GM19193 (cell line): ENCODE data around the gene ATXN3L.

Experiments
- POLR2A ChIP-seq: IDR thresholded peaks from 4 replicates; pipeline ENCODE4 v1.6.1; 2011; ENCODE audit not compliant: insufficient read depth, insufficient read length; ENCODE audit errors: extremely low read depth

The ATXN3L gene

DNA sequence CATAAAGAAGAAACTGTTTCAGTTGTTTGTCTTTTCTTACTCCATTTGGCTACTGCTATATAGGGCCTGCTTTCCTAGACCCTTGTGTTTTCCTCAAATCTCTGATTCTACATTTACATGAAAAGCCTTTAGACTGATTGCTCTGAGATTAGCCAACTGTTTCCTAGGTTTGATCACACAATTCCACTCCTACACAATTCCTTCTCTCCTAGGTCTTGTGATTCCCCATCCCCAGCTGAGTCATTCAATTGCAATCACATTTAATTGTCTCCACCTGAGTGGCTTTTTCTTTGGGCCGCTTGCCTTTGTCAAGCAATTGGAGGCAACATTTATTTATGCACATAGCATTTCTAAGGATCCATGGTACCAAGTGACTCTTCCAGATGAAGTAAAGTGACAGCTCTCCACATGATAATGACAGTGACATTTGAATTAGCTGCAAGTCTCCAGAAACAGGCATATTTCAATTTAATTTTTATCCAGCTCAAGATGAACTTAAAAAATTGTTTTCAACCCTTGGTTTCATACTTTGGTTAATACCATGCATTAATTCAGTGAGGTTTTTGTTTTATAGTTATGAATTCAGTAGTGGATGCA is 35.8 kb downstream of the ATXN3L start:
- TF ChIP-seq POLR2A = no peak

- TF ChIP-seq POLR2A = no peak
Measured at GRCh38 chrX:13283512-13283911, 36.3 kb downstream of the ATXN3L start.

- no peak for TF ChIP-seq POLR2A
Measured at GRCh38 chrX:13281289-13281688, 38.6 kb downstream of the ATXN3L start.

- no peak for TF ChIP-seq POLR2A
Measured at GRCh38 chrX:13279279-13280018, 40.4 kb downstream of the ATXN3L start.

DNA sequence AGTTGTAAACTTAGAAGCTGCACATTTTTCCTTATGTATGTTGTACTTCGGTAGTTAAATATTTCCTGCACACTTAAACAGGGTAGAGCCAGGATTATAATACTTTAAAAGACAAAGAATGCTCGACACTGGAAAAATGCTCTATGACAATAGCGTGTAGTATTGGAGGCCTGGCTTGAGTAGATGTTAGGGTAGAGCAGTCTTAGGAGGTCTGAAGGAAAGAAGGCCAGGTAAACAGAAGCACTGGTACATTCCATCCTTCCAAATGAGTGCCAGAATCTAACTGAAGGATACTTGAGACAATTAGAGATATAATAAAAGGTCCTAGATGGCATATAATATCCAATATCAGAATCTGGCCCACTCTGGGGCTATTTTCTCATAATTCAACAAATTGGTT is 42.3 kb downstream of the ATXN3L start:
- TF ChIP-seq POLR2A = no peak

DNA sequence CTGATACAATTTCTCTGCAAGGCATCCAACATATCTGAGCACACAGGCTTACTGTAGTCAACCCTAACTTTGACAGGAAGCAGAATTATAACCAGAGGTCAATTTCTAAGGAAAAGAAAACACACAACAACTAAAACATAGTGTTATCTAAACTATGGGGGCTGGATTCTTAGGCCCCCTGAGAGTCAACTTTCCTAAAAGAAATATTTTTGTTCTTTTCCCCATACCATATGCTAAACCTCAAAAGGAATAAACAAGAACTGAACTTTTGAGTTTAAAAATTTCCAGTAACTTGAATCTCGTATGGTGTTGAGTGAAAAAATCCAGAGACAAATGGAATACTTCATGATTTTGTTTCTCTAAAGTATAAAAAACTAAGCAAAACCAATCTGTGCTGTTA is 42.9 kb downstream of the ATXN3L start:
- TF ChIP-seq POLR2A = no peak

DNA sequence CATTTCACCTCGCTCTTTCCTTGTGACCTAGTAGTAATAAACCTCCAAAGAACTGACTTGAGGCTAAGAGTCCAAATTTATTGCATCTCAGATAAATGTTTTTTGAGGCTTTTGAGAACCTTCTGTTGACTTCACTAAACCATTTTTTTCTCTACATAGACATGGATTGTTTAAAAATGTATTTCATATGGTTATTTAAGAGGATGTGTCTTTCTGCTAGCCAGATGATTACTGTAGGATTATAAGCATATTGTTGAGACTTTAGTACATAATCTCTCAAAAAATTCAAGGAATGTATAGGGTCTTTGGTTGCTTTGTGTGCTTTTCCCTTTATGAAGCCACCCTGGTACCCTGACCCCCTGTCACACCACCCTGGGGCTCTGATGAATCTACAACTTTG is 44.8 kb downstream of the ATXN3L start:
- no peak for TF ChIP-seq POLR2A

DNA sequence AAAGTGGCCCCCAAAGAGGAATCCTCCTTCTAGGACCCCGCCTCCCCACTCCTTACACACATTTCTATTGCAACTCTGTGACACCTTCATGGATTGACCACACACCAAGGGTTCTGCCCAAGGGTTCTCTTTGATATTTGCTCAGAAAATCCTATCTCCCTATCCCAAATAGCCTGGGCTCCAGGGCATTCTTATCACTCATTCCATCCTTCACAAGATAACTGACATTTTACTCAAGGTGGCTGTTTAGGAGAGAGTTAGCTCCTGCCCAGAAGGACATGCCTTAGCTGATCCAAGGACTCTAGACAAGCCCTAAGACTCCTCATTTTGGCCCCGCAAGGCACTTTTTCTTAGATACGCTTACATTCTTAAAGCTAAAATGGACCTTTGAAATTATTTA is 47.4 kb downstream of the ATXN3L start:
- no peak for TF ChIP-seq POLR2A

DNA sequence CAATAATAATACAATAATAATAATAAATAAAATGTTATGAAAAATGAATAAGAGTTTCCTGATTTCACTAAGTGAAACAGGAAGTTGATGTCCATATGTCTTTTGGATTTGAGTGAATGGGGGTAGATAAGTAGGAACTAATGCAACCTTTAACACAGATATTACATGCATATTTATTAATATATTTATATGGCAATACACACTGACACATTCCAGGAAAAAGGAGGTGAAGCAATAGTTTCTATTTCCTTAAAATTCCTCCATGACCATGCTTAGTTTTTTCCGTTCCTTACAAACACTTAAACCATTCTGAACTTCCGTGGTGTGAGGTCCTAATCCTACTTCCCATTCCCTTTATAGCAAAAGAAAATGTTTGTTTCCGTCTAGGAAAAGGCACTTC is 48.3 kb downstream of the ATXN3L start:
- TF ChIP-seq POLR2A = no peak

DNA sequence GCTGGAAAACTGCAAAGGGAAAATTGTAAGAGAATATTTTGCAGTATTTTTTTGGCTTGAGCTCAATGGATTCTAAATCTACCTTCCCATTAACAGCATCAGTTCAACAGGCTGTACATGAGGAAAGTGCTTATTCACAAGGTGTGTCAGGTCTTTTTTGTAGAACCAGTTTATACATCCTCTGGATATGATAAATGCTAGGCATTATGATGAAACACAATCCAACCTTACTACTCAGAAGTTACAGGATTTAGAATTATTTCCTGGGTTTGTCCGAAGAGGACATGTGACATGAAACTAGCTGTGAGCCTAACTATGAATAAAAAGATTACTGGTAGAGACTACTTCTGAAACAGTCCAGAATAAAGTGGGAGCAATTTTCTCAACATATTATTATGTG is 49.5 kb downstream of the ATXN3L start:
- TF ChIP-seq POLR2A = no peak

DNA sequence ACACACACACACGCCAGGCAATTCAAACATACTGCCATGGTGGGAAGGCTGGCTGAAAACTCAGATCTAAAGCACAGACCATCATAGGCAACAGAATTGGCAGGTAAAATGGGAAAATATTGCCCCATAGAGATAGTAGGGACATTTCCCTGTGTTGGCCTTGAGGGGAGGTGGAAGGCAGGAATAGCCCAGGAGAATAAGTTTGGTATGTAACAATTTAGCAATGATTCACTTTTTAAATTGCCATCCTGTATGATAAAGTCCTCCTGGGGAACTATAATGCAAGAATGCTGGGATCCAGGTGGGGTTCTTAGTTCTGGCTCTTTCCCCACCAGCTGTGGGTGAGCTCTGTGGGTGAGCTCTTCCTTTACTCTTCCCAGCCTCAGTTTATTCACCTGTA is 51.0 kb downstream of the ATXN3L start:
- no peak for TF ChIP-seq POLR2A
